ENCODE measurements around the gene SLC44A3.

Gene SLC44A3

GRCh38 chr1:94883691-94884090 lies 63.5 kb downstream of the SLC44A3 start:
- no peak for TF ChIP-seq CTCF (IDR thresholded peaks at IDR 0.05; ENCODE audit: insufficient read depth, low read length, poor library complexity, severe bottlenecking)
- Histone ChIP-seq H3K36me3 (ENCODE audit: control insufficient read depth, insufficient read depth, low read length) (no peaks in the 10 kb centered on the region), H3K4me3 (replicated peaks; ENCODE audit: low read depth, low read length) (no peak overlapping the region), H3K27me3 (replicated peaks; ENCODE audit: control insufficient read depth, insufficient read depth, low read length) (no peaks in the 10 kb centered on the region)
- DNase-seq (ENCODE audit: extremely low read depth, insufficient read length) = no peak

DNA sequence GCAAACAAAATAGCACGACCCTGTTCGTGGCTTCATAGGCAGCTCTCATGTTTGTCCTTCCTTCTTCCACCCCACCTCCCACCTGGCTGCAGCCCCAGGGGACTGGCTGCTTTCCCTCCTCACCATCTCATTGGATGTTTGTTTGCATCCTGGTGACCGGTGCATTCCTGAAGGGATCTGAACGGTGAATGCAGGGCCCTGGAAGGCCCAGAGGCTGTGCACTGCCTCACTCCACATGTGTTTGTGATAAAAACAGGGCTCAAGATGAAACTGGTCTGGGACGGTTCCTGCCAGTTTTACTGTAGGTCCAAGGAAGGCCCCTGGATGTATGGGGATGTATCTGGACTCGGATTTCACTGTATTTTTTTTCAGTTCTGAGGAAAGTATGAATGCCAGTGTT lies 63.9 kb downstream of the SLC44A3 start:
- Histone ChIP-seq H3K4me3 (replicated peaks; ENCODE audit: low read depth, low read length) (no peak overlapping the region), H3K36me3 (ENCODE audit: control insufficient read depth, insufficient read depth, low read length) (no peaks in the 10 kb centered on the region), H3K27me3 (replicated peaks; ENCODE audit: control insufficient read depth, insufficient read depth, low read length) (no peaks in the 10 kb centered on the region)
- DNase-seq (ENCODE audit: extremely low read depth, insufficient read length) = no peak
- no peak for TF ChIP-seq CTCF (IDR thresholded peaks at IDR 0.05; ENCODE audit: insufficient read depth, low read length, poor library complexity, severe bottlenecking)

- no peak for DNase-seq (ENCODE audit: extremely low read depth, insufficient read length)
- Histone ChIP-seq H3K36me3 (ENCODE audit: control insufficient read depth, insufficient read depth, low read length) (no peaks in the 10 kb centered on the region), H3K4me3 (replicated peaks; ENCODE audit: low read depth, low read length) (no peak overlapping the region), H3K27me3 (replicated peaks; ENCODE audit: control insufficient read depth, insufficient read depth, low read length) (no peaks in the 10 kb centered on the region)
- TF ChIP-seq CTCF (IDR thresholded peaks at IDR 0.05; ENCODE audit: insufficient read depth, low read length, poor library complexity, severe bottlenecking) = no peak
Observed at GRCh38 chr1:94884507-94884906, 64.3 kb downstream of the SLC44A3 start.

GRCh38 chr1:94886361-94886760 lies 66.2 kb downstream of the SLC44A3 start:
- DNase-seq (ENCODE audit: extremely low read depth, insufficient read length) = no peak
- no peak for TF ChIP-seq CTCF (IDR thresholded peaks at IDR 0.05; ENCODE audit: insufficient read depth, low read length, poor library complexity, severe bottlenecking)
- no peaks in the 10 kb centered on the region for H3K27me3 ChIP-seq (replicated peaks; ENCODE audit: control insufficient read depth, insufficient read depth, low read length)
- no peak overlapping the region for H3K4me3 ChIP-seq (replicated peaks; ENCODE audit: low read depth, low read length)
- no peaks in the 10 kb centered on the region for H3K36me3 ChIP-seq (ENCODE audit: control insufficient read depth, insufficient read depth, low read length)

GRCh38 chr1:94887106-94887505 lies 66.9 kb downstream of the SLC44A3 start:
- Histone ChIP-seq H3K36me3 (ENCODE audit: control insufficient read depth, insufficient read depth, low read length) (no peaks in the 10 kb centered on the region), H3K27me3 (replicated peaks; ENCODE audit: control insufficient read depth, insufficient read depth, low read length) (no peaks in the 10 kb centered on the region), H3K4me3 (replicated peaks; ENCODE audit: low read depth, low read length) (no peak overlapping the region)
- no peak for TF ChIP-seq CTCF (IDR thresholded peaks at IDR 0.05; ENCODE audit: insufficient read depth, low read length, poor library complexity, severe bottlenecking)
- DNase-seq (ENCODE audit: extremely low read depth, insufficient read length) = no peak

DNA sequence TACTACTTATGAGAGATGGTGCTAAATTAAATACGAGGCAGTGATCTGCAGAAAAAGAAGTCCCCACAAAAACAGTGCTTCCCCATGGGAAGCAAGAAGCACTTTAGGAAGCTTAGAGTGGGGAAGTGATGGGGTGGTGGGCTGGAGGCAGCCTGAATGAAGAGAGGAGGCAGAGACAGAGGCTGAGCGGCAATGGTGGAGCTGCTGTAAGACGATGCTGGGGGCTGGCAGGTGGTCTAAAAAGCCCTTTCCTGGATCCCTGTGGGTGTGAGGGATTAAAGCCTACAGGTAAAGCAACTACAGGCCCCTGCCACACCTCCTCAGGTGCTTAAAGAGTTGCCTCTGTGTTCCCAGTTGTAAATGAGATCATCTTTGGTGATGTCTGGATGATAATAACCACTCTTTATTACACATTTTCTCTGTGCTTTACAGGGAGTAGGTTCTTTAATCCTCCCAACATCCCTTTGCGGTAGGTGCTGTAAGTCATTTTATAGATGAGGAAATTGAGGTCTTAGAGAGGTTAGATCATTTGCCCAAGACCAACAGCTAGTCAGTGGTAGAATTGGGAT lies 67.5 kb downstream of the SLC44A3 start:
- DNase-seq (ENCODE audit: extremely low read depth, insufficient read length) = no peak
- TF ChIP-seq CTCF (IDR thresholded peaks at IDR 0.05; ENCODE audit: insufficient read depth, low read length, poor library complexity, severe bottlenecking) = no peak
- Histone ChIP-seq H3K4me3 (replicated peaks; ENCODE audit: low read depth, low read length) (no peak overlapping the region), H3K27me3 (replicated peaks; ENCODE audit: control insufficient read depth, insufficient read depth, low read length) (no peaks in the 10 kb centered on the region), H3K36me3 (ENCODE audit: control insufficient read depth, insufficient read depth, low read length) (no peaks in the 10 kb centered on the region)

All from GM06990 (cell line).